ENCODE measurements around the gene MSLN. TPM values are rescaled to one million over a fixed set of nuclear protein-coding genes. Genes with fewer than 3 reads are reported as not detected.

Gene MSLN
- total RNA-seq, 4 donors from 2014 or later, result 1.1 to 4.3 (median 4.0) TPM; not detected in 1

- intact Hi-C loops (cut with DNase I; ENCODE audit: low total_unique reads), result loop anchor here (10.0 kb wide), 1 partner anchor 376 kb away; the partner anchor contains the start of gene C1QTNF8
- DNase-seq (ENCODE audit: low spot score in 2 of 2), result no peak
- TF ChIP-seq POLR2A (IDR thresholded peaks at IDR 0.05) (no peak), CTCF (IDR thresholded peaks at IDR 0.05) (no peak)
- no peak overlapping the region for H3K4me3 ChIP-seq (ENCODE audit: low read depth, poor library complexity, severe bottlenecking)
- WGBS, 2 donors, result 89 to 90% methylated on average over 9 of the region's 9 CpGs
Observed at GRCh38 chr16:718389-718788, 42.1 kb upstream of the MSLN start.

DNA sequence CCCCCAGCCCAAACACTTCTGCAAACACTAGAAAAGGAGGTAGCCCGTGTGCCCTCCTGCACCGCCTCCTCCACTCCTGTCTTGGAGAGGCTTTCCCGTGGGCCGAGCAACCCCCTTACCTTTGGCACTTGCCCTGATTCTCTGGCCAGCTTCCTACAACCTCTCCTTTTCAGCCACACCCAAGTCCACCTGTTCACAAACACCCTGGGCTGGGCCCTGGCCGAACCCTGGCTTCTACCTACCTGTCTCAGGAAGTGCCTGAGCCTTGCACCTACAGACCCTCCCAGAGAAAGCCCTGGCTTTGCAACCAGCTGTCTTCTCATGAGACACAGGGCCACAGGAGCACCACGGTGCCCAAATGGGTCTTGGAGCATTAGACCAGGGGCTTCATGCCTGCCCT lies 41.6 kb upstream of the MSLN start:
- WGBS, 2 donors, result 77 to 86% methylated on average over 6 of the region's 6 CpGs
- no peak for TF ChIP-seq POLR2A (IDR thresholded peaks at IDR 0.05)
- intact Hi-C loops (cut with DNase I; ENCODE audit: low total_unique reads), result loop anchor here (10.0 kb wide), 1 partner anchor 376 kb away; the partner anchor contains the start of gene C1QTNF8
- H3K4me3 ChIP-seq (ENCODE audit: low read depth, poor library complexity, severe bottlenecking), result no peak overlapping the region
- no peak for DNase-seq (ENCODE audit: low spot score in 2 of 2)

DNA sequence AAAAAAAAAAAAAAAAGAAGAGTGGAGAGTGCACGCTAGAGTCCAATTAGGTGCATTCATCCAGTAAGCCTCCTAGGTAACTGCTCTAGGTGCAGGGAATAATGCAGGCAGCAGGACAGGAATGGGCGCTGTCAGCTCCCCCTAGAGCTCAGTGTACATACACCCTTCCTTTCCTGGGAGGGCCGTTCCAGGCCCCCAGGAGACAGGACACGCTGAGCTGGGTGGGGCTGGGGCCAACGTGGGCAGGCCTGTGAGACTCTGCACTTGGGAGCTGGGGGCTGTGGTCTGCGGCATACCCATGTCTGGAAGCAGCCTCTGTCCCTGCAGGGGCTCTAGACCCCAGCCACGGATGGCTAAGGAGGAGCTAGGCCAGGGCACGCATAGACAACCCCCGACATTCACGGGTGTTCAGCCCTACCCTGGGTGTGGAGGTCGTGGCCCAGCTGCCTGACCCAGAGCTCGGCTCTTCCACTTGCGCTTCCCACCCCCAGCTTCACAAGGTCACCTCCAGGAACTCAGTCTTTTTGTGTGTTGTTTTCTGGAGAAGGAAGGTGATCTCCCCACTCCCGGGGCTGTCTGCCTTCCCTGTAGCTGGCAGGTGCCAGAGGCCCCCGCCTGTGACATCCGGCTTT lies 40.6 kb upstream of the MSLN start:
- no peak for DNase-seq (ENCODE audit: low spot score in 2 of 2)
- no peak for TF ChIP-seq CTCF (IDR thresholded peaks at IDR 0.05)
- no peak overlapping the region for H3K4me3 ChIP-seq (ENCODE audit: low read depth, poor library complexity, severe bottlenecking)
- intact Hi-C loops (cut with DNase I; ENCODE audit: low total_unique reads), result loop anchor here (10.0 kb wide), 1 partner anchor 375 kb away; the partner anchor contains the start of gene C1QTNF8
- WGBS, 2 donors, result 10% methylated on average over 14 to 16 of the region's 16 CpGs

DNA sequence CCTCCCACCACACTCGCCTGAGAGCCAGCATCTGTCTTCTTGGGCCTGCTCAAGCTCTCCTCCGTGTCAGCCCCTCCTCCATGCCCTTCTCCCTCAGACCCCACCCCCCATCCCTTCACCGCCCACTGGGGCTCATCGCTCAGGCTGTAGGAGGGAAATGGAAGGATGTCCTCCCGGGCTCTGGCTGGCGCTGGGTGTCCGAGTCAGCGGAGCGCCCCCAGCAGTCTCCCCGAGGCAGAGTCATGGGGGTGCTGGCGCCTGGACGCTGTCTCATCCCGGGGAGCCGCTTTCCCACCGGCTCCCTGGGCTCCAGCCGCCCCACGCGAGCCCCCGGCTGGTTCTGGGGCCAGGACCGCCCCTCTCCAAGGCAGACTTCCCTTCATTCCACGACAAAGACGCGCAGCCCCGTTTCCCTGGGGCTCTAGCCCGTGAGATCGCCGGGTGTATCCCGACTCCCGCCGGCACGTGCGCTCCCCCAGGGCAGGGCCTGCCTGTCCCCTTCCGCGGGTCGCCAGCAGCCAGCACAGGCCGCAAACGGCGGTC lies 40.0 kb upstream of the MSLN start:
- 0 to 1% methylated on average over 23 to 30 of the region's 38 CpGs for WGBS, 2 donors
- DNase-seq (ENCODE audit: low spot score in 2 of 2), result no peak
- TF ChIP-seq POLR2A (IDR thresholded peaks at IDR 0.05), result no peak
- no peak for TF ChIP-seq CTCF (IDR thresholded peaks at IDR 0.05)
- peak overlapping the region; percentile 37 for H3K4me3 ChIP-seq (ENCODE audit: low read depth, poor library complexity, severe bottlenecking)
- intact Hi-C loops (cut with DNase I; ENCODE audit: low total_unique reads), result no loop called here

DNA sequence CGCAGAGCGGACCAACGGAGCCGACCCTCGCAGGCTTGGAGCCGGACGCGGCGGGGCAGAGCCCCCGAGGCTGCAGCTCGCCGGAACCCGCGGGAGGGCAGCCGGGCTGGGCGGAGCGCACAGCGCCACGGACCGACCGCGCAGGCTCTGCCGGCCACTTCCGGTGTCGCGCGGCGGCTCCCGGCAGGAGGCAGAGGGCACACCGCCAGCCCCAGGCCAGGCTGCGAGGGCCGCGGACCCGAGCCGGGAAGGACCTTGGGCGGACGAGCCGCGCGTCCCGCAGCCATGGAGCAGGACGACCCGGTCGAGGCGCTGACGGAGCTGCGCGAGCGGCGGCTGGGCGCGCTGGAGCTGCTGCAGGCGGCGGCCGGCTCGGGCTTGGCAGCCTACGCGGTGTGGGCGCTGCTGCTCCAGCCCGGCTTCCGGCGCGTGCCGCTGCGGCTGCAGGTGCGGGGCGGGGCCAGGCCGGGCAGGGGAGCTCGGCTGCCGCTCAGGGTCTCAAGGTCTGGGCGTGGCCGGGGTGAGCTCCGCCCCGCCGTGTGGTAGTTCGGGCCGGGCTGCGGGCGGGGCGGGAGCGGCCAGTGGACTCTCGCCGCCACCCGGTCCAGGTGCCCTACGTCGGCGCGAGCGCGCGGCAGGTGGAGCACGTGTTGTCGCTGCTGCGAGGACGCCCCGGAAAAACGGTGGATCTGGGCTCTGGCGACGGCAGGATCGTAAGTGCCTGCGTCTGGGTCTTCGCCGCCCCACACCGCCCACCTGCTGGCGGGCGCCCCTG lies 39.4 kb upstream of the MSLN start, which contains the start of gene ANTKMT:
ANTKMT (plus strand) TSS at position 157 of the 775 bp plus-strand sequence; CDS start at position 286, 129 bp downstream.
- 0 to 19% methylated on average over 10 to 31 of the region's 106 CpGs for WGBS, 2 donors
- H3K4me3 ChIP-seq (ENCODE audit: low read depth, poor library complexity, severe bottlenecking), result peak within 1 kb of the TSS; percentile 37
- DNase-seq (ENCODE audit: low spot score in 2 of 2), result peak in 1 of 2 donors; percentile 93
- TF ChIP-seq CTCF (IDR thresholded peaks at IDR 0.05) (no peak), POLR2A (IDR thresholded peaks at IDR 0.05) (no peak)
- intact Hi-C loops (cut with DNase I; ENCODE audit: low total_unique reads), result no loop called here

Measured in lower leg skin (tissue), 4 donors.